Neural crest cell (in vitro differentiated cells): ENCODE data around the gene AP1B1. TPM values are rescaled to one million over a fixed set of nuclear protein-coding genes. Genes with fewer than 3 reads are reported as not detected.
A peak's percentile ranks its signal among the peaks of the same experiment; 100 is the strongest.

Experiments
- DNase-seq: peaks from one replicate; pipeline ENCODE4 v3.0.0; 2021; ENCODE audit warnings: low read depth, mixed read lengths, low spot score
- H3K27ac Mint-ChIP-seq: one replicate; pipeline ENCODE4 v1.8.0; 2021; ENCODE audit warnings: mild to moderate bottlenecking, mixed read lengths; ENCODE audit not compliant: unreplicated experiment
- H3K27me3 Mint-ChIP-seq: 2 replicates; pipeline ENCODE4 v1.8.0; 2021; ENCODE audit warnings: low read depth, mild to moderate bottlenecking, mixed read lengths
- H3K36me3 Mint-ChIP-seq: 2 replicates; pipeline ENCODE4 v1.8.0; 2021; ENCODE audit warnings: low read depth, mild to moderate bottlenecking, mixed read lengths
- H3K4me1 Mint-ChIP-seq: 2 replicates; pipeline ENCODE4 v1.8.0; 2021; ENCODE audit warnings: mixed read lengths
- H3K4me3 Mint-ChIP-seq: one replicate; pipeline ENCODE4 v1.8.0; 2021; ENCODE audit warnings: mild to moderate bottlenecking, mixed read lengths
- H3K9me3 Mint-ChIP-seq: 2 replicates; pipeline ENCODE4 v1.8.0; 2021; ENCODE audit warnings: mixed read lengths
- total RNA-seq: library from RNA; stranded (reverse); gene quantifications from 2 replicates; pipeline ENCODE4 v1.2.1, GENCODE V29; 2021
- TF ChIP-seq, protein P1 (sequence below): fragments of 200-600 bp; sonication (generic); conservative IDR thresholded peaks from 2 replicates; pipeline ENCODE4 v1.5.0; 2021; ENCODE audit warnings: antibody characterized with exemption, mild to moderate bottlenecking

AP1B1 gene
- total RNA-seq, 1 donor from 2014 or later, result 58.4 TPM

- H3K4me1 Mint-ChIP-seq, result peaks cover 22% of the 10 kb centered on the region
- no peaks in the 10 kb centered on the region for H3K9me3 Mint-ChIP-seq
- TF ChIP-seq, protein P1, sequence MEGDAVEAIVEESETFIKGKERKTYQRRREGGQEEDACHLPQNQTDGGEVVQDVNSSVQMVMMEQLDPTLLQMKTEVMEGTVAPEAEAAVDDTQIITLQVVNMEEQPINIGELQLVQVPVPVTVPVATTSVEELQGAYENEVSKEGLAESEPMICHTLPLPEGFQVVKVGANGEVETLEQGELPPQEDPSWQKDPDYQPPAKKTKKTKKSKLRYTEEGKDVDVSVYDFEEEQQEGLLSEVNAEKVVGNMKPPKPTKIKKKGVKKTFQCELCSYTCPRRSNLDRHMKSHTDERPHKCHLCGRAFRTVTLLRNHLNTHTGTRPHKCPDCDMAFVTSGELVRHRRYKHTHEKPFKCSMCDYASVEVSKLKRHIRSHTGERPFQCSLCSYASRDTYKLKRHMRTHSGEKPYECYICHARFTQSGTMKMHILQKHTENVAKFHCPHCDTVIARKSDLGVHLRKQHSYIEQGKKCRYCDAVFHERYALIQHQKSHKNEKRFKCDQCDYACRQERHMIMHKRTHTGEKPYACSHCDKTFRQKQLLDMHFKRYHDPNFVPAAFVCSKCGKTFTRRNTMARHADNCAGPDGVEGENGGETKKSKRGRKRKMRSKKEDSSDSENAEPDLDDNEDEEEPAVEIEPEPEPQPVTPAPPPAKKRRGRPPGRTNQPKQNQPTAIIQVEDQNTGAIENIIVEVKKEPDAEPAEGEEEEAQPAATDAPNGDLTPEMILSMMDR, result no peak
- no peak overlapping the region for H3K27ac Mint-ChIP-seq
- H3K36me3 Mint-ChIP-seq, result no peaks in the 10 kb centered on the region
- no peak for DNase-seq
- H3K27me3 Mint-ChIP-seq, result no peaks in the 10 kb centered on the region
- no peak overlapping the region for H3K4me3 Mint-ChIP-seq
These were observed 3.2 kb upstream of the AP1B1 start for GRCh38 chr22:29391546-29391945.

DNA sequence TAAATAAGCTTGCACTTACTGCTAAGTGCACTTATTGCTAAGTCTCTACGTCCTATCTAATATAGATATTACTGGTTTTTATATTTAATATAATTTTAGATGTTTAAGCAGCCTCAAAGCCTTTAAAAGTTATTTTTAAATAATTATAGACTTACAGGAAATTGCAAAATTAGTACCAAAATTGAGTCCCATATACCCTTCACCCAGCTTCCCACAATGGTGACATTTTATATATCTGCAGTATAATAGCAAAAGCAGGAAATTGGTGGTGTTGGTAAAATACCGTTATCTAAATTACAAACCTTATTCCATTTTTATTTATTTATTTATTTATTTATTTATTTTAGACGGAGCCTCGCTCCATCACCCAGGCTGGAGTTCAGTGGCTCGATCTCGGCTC is 1.9 kb upstream of the AP1B1 start:
- Mint-ChIP-seq H3K4me1 (peaks cover 27% of the 10 kb centered on the region), H3K36me3 (no peaks in the 10 kb centered on the region), H3K27me3 (no peaks in the 10 kb centered on the region), H3K27ac (no peak overlapping the region), H3K9me3 (no peaks in the 10 kb centered on the region), H3K4me3 (no peak overlapping the region)
- no peak for DNase-seq
- TF ChIP-seq, protein P1, result no peak

DNA sequence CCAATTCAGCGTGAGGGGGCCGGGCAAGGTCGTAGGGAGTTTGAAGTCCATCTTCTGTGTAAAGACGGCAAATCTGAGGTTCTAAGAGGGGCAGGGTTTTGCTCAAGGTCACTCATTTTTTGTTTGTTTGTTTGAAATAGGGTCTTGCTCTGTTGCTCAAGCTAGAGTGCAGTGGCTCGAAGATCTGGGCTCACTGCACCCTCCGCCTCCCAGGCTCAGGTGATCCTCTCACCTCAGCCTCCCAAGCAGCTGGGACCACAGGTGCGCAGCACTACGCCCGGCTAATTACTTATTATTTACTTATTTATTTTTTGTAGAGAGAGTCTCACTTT is 355 bp upstream of the AP1B1 start:
- Mint-ChIP-seq H3K9me3 (no peaks in the 10 kb centered on the region), H3K4me3 (peak overlapping the region; percentile 94), H3K27ac (no peak overlapping the region), H3K4me1 (peaks cover 22% of the 10 kb centered on the region), H3K36me3 (no peaks in the 10 kb centered on the region), H3K27me3 (no peaks in the 10 kb centered on the region)
- TF ChIP-seq, protein P1, result no peak
- DNase-seq, result no peak

GRCh38 chr22:29386708-29387107 is 1.7 kb downstream of the AP1B1 start:
- no peak overlapping the region for H3K27ac Mint-ChIP-seq
- DNase-seq, result no peak
- TF ChIP-seq, protein P1, result no peak
- H3K27me3 Mint-ChIP-seq, result no peaks in the 10 kb centered on the region
- peak overlapping the region; percentile 94 for H3K4me3 Mint-ChIP-seq
- H3K36me3 Mint-ChIP-seq, result no peaks in the 10 kb centered on the region
- no peaks in the 10 kb centered on the region for H3K9me3 Mint-ChIP-seq
- H3K4me1 Mint-ChIP-seq, result peaks cover 26% of the 10 kb centered on the region

- Mint-ChIP-seq H3K4me3 (no peak overlapping the region), H3K4me1 (peaks cover 28% of the 10 kb centered on the region), H3K36me3 (no peaks in the 10 kb centered on the region), H3K27me3 (no peaks in the 10 kb centered on the region), H3K9me3 (no peaks in the 10 kb centered on the region), H3K27ac (no peak overlapping the region)
- no peak for DNase-seq
- TF ChIP-seq, protein P1, result no peak
These were observed 2.6 kb downstream of the AP1B1 start for GRCh38 chr22:29385748-29386147.

DNA sequence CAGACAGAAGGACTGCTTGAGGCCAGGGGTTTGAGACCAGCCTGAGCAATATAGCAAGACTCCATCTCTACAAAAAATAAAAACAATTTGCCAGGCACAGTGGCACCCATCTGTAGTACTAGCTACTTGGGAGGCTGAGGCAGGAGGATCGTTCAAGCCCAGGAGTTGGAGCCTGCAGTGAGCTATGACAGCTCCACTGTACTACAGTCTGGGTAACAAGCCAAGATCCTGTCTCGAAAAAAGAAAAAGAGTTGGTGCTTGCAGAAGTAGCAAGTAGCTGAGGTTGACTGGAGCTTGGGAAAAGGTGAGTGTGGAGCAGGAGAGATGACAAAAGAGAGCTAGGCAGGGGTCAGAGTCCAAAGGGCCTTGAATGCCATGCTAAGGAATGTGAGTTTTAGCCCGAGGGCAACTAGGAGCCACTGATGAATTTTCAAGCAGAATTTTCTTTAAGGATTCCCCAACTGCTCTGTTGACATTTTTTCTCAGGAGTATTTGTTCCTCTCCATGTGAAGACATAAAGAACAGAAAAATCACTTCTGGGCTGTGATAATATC is 3.1 kb downstream of the AP1B1 start:
- Mint-ChIP-seq H3K27me3 (no peaks in the 10 kb centered on the region), H3K27ac (no peak overlapping the region), H3K4me1 (peaks cover 34% of the 10 kb centered on the region), H3K36me3 (no peaks in the 10 kb centered on the region), H3K4me3 (no peak overlapping the region), H3K9me3 (no peaks in the 10 kb centered on the region)
- DNase-seq, result no peak
- TF ChIP-seq, protein P1, result no peak
